Activated CD4-positive, alpha-beta T cell treated with anti-CD3 and anti-CD28 coated beads, Interleukin-2, amount 50 U/mL, for 4 hours (primary cell): ENCODE measurements around the gene ZNF644.
"Not testable (repeated sequence)": the region's sequence is repeated elsewhere in the genome, so short reads cannot be mapped to it uniquely, and the experiment has no call there.

Experiments
- DNase-seq, 2 experiments: peaks; one replicate each; pipeline ENCODE4 v3.0.0-alpha.2; 2020

Gene ZNF644

DNA sequence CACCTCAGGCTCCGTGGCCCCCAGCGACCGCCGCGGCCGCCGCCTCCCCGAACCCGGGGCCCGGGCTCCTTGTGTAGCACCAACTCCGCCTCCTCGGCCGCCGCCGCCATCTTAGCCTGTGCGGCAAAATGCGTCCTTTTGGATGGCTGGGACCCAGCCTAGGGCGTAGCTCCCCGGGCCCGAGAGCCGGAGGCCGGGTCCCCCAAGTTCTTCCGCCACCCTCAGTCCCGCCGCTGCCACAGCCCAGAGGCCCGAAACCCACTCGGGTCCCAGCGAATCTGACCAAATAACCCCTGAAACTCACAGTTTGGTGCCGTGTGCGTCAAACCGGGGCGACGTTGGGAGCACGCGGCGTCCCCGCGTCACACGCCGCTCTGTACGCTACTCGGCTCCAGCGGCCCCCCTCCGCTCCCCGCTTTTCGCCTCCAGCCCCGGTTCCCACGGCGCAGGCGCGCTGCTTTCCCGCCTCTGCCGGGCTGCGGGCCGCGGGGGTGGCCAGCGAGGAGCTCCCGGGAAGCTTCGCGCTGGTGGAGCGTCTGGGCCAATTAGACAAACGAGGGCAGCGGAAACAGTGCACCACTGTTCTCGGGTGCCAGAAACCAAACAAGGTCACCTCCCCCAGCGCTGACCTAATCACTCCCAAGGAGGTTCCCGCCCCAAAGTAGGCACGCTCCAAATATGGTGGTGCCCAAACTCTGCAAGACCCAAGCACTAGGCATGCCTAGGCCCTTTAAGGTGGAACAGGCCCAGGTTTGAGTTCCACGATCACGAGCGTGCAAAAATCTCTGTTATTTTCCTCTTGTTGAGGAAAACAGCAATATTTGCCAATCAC is at the start of gene ZNF644:
TSS of gene ZNF644 (minus strand) at position 350 of the 832 bp plus-strand sequence. CDS start 39,682 bp downstream, outside the sequence.
- peak; percentile 87 for DNase-seq

DNA sequence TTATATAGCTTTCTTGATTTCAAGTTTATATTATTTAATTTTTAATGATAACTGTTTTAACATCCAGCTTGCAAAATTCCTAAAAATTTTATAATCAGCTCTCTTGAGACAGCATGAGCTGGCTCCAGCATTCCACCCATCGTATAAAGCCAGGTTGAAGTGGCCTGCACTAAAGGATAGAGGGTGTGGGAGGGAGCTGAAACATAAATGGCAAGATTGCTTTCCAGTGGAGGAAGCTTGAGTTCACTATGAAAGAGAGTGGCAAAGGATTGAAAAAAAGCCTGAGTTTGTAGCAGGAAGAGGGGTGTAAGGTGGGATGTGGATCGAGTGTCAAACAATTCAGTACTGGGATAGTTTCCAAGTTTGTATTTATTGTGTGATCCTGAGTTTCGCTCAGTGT is 48.5 kb upstream of the ZNF644 start:
- DNase-seq, result no peak

DNA sequence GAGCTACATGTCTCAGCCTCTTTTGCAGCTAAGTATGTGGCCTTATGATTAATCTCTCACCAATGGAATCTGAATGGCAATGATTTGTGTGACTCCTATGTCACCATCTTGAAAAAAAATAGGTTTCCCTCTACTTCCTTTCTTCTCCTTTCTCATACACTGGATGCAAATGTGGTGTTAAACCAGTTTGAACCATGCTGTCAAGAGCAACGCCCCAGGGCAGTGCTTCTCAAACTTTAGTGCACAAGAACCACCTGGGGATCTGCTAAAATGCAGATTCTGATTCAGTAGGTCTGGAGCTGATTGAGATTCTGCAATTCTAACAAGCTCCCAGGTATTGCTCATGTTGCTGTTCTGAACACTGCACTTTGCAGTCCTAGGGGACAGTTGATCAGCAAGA is 44.7 kb upstream of the ZNF644 start:
- no peak for DNase-seq

DNA sequence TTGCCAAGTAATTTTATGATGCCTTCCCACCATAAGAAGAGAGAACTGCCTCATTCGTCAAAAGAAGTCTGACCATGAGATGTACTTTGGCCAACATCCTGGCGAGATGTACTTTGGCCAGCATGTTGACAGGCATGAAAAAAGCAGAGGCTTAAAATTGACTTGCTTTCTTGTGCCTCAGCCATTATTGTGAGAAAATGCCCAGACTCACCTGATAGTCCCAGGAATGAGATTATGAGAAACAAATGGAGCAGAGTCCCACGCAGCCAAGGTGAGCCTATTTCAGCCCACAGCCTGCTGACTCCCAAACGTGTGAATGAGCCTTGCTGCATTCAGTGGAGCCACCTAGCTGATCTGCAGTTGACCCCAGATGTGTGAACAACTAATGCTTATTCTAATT is 43.5 kb upstream of the ZNF644 start:
- no peak for DNase-seq

DNA sequence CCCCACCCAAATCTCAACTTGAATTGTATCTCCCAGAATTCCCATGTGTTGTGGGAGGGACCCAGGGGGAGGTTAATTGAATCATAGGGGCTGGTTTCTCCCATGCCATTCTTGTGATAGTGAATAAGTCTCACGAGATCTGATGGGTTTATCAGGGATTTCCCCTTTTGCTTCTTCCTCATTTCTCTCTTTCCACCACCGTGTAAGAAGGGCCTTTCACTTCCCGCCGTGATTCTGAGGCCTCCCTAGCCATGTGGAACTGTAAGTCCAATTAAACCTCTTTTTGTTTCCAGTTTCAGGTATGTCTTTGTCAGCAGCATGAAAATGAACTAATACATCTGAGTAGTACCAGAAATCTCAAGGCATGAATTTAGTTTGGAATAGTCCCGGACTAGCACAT is 41.6 kb upstream of the ZNF644 start:
- not testable (repeated sequence) for DNase-seq

DNA sequence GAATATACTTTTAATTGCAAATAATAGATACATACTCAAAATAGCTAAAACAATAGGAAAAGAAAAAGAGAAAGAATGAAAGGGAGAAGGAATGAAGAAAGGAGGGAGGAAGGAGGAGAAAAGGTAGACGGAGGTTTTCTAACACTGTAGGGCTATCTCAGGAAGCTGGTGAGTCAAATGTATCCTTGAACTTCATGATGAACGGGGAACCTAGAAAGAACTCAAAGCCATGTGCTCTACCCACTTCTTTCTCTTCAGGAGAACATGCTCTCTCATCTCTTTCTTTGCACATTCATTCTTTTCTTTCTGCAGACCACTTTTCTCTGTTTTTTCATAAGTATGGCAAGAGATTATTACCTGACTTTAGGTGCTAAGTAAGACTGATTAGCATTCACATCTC is 37.3 kb upstream of the ZNF644 start:
- DNase-seq, result no peak

DNA sequence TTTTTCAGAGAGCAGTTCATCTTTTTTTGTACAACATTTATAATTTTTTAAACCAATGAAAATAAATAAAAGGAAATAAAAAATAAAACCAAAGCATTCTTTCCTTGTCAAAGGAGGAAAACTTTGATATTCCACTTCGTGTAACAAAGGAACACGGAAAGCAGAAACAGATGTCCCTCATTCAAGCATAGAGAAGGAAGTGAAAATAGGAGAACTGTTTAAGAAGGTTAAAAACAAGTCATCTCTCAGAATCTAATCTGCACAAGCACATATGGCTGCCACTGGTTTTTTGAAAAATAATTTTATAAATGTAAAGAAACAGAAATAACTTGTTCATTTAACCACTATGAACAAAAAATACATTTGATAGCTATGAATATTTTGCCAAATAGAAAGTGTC is 35.9 kb upstream of the ZNF644 start:
- no peak for DNase-seq

DNA sequence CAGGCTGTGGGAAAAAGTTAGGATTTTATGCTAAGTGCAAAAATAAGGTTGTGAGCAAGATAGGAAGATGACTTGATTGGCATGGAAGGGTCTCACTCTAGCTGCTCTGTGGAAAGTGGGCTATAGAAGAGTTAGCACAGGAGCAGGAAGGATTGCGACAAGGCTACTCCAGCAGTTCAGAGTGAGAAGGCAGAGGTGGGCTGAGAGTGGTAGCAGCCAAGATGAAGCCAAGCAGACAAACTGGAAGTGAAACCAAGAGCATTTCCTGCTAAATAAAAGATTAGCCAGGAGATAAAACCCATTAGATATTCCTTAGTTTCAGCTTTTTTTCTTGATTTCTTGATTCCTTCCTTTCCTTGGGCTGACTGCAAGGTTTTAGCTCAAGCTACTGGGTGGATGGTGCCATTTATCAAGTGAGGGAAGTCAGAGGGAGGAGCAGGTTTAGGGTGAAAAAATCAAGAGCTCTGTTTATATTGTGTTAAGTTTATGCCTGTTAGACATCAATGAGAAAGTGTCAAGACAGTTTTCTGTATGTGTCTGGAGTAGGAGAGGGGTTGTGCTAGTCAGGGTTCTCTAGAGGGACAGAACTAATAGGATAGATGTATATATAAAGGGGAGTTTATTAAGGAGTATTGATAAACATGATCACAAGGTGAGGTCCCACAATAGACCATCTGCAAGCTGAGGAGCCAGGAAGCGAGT is 33.1 kb upstream of the ZNF644 start:
- DNase-seq, result no peak

DNA sequence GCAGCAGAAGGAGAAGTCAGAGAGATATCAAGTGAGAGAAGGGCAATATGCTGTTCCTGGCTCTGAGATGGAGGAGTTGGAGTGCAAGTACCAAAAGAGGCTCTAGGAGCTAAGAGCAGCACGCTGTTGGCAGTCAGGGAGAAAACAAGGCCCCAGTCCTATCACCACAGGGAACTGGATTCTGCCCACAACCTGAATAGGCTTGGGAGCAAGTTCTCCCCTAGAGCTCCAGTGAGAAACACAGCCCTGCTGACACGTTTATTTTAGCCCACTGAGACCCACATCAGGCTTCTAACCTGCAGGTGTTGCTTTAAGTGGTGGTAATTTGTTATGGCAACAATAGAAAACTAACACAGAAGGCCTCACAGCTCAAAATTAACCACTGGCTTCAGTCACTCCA is 31.8 kb upstream of the ZNF644 start:
- no peak for DNase-seq

DNA sequence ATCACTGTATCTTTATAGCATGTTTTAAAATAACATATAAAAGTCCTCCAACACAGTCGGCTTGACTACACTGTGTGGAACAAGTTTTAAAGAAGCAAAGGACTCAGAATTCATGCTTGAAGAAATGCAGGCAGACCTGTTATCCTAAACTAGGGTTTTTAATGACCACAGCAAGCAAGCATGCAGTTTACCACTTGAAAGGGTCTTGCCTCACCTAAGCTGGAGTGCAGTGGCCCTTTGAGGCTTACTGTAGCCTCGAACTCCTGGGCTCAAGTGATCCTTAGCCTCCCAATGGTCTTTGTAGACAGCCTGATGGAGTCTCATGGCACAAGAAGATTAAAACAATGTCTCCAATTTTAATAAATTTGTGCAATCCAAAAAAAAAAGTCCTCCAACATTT is 27.7 kb upstream of the ZNF644 start:
- DNase-seq, result not testable (repeated sequence)

DNA sequence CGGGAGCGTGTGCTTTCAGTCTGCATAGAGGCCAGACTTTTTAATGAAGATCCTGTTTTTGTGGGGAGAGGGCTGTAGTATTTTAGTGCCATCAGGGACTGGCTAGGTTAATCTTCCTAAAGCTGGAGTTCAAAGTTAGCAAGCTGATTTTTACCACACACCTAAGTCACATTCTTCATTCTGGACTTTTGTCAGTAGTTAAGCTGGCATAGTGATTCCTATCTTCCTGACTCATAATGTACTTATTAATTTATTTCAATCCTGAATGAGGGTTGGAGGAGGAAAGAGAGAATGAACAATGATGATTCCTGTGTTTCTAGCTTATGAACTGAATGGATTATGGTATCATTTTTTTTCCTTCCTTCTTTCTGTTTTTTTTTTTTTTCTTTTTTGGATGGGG is 24.9 kb upstream of the ZNF644 start:
- DNase-seq, result no peak

DNA sequence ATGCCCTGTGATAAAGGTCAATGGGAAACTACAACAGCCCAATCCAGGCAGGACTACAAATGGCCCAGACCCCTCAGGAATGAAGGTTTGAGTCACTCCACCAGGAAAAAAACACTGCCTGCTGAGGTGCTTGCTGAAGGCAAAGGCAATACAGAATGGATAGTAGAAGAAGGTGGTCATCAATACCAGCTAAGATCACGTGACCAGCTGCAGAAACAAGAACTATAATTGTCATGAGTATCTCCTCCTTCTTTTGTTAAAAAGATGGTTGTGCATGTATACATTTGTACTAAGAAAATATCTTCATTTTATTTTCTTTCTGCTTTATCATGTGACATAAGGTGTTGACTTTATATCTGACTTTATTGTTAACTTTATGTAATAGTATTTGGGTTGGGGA is 23.4 kb upstream of the ZNF644 start:
- DNase-seq, result no peak

DNA sequence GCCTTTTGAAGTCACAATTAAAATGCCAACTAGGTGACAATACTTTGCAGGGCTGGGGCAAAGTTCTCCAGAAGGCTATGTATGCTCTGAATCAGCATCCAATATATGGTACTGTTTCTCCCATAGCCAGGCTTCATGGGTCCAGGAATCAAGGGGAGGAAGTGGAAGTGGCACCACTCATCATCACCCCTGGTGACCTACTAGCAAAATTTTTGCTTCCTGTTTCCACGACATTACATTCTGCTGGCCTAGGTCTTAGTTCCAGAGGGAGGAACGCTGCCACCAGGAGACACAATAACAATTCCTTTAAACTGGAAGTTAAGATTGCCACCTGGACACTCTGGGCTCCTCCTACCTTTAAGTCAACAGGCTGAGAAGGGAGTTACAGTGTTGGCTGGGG is 22.9 kb upstream of the ZNF644 start:
- not testable (repeated sequence) for DNase-seq

DNA sequence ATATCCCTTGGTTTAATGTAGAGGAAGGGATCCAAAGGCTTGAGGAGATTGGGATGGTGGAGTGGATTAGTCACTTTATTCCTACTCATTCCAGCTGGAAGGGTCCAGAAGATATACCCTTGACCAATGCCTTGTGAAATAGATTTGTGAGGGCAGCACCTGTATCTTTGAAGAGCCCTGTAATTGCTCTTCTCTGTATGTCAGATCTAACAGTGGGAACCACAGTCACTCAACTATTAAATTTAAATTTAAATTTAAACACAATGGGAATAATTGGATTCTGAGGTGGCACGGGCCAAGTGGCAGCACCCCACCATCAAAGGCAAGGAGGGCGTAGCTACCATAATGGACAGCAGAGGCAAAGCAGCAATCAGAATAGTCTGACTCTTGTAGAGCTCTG is 20.5 kb upstream of the ZNF644 start:
- DNase-seq, result not testable (repeated sequence)

DNA sequence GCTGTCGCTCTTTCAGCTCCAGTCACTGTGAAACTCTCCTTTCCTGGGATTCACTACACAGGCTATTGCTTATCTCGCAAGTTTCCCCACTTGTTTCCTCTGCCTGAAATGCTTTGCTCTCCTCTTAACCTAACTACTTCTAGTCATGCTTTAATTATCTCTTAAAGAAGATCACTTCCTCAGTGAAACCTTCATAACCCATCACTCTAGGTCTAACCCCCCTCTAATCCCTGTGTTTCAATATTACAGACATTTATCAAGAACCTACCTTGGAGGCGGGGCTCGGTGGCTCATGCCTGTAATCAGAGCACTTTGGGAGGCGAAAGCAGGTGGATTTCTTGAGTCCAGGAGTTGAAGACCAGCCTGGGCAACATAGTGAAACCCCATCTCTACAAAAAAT is 16.7 kb upstream of the ZNF644 start:
- DNase-seq, result no peak

DNA sequence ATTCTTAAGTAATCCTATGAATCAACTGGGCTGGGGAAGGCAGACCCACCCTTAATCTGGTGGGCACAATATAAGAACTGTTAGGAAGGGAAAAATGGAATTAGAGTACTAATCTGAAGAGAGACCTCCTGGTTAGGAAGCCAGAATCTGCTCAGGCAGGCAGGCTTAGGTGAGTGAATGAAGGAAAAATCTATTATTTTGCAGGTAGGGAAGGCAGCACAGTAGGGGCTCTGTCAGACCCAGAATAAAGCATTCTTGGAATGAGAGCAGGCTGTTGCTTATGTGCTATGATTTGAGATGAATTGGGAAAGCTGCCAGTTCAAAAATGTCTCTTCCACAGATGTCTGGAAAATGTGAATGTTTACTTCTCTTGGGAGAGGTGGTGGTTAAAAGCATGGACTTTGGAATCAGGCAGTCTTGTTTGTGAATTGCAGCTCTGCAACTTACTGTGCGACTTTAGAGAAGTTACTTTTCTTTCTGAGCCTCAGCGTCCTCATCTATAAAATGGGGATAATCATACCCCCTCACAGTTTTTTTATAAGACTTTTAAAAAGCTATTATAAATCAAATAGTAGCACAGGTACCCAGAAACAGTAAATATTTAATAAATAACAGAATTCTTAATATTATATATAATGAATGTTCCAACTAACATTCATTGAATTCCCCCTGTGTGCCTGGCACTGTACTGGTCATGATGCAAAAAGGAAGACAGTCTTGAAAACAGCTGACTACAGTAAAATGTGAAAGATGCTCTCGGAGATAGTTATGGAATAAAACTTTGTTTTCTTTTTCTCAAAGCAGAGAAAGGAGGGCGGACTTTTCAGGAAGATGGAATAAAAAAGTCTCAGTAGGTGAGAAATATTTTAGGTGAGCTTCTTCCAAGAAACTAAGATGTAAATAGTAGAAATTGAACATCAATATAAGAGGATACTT is 15.3 kb upstream of the ZNF644 start:
- DNase-seq, result no peak

DNA sequence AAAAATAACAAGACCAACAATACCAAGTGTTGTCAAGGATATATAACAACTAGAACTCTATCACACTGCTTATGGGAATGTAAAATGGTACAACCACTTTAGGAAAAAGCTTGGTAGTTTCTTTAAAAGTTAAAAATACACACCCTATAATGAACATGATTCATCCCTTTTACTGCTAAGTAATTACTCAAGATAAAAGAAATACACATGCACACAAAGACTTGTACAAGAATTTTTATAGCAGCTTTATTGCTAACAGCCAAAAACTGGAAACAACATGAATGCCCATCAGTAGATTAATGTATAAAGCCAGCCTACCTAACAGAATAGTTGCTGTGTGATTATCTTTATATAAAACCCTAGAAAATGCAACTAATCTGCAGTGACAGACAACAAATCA is 10.5 kb upstream of the ZNF644 start:
- no peak for DNase-seq

DNA sequence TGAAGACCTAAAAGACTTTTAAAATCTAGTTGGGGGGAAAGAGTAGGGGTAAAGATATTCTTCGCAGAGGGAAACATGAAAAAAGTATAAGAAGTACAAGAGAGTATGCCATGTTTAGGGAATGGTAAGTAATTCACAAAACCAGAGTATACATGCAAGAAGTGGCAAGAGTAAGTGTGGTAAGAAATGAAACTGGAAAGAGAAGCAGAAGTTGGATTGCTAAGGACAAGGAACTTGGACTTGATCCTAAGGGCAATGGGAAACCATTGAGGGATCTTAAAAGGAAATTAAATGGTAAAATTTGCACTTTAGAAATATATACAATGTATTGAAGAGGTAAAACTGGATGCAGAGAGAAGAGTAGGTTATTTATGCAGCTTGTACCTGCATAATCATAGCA is 9.2 kb upstream of the ZNF644 start:
- DNase-seq, result no peak

DNA sequence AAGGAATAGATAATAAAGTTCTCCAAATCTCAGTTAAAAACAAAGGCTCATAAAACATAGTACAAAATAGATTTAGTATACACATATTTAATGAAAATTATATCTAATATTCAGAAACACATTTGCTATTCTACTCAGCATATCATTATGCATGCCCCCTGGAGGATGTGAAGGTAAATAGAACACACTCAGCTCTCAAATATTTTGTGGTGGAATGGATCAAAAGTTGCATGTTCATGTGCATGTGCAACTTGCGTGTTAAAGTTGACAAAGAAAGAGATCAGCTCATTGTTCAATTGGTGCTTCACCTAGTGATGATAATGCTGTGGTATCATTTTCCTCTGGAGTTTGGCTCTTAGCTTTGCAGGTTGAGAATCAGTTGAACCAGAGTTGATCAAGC is 4.9 kb upstream of the ZNF644 start:
- no peak for DNase-seq

DNA sequence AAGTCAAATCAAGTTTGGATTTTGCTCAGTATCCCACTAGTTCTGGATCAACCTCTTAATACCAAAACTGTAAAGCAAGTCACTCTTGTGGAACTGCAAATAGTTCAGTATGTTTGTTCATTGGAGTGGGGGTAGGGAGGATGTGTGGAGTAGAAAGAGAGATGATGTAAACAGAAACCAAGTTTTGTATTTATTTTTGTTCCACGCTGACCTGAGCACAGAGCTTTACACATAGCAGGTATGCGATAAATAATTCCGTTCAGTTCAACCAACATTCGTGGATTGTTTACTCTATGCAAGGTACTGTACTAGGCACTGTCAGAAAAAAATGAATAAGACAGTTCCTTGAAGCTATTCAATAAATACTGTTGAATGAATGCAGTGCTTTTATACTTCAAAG is 4.5 kb upstream of the ZNF644 start:
- no peak for DNase-seq

DNA sequence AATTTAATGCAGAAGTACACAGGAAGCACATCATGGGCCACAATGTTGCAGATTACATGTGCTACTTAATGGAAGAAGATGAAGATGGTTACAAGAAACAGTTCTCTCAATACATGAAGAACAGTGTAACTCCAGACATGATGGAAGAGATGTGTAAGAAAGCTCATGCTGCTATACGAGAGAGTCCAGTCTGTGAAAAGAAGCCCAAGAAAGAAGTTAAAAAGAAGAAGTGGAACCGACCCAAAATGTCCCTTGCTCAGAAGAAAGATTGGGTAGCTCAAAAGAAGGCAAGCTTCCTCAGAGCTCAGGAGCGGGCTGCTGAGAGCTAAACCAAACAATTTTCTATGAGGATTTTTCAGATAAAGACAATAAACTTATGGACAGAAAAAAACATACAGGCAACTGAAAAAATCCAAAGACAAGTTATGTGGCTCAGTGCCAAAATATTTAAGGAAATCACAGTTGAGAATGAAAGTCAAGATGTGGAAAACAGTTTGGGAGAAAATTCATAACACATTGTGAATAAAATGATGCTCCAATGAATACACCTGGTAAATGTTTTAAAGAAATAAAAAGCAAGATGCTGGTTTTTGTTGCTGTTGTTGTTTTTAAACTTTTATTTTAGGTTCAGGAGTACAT is 2.8 kb upstream of the ZNF644 start:
- no peak for DNase-seq

DNA sequence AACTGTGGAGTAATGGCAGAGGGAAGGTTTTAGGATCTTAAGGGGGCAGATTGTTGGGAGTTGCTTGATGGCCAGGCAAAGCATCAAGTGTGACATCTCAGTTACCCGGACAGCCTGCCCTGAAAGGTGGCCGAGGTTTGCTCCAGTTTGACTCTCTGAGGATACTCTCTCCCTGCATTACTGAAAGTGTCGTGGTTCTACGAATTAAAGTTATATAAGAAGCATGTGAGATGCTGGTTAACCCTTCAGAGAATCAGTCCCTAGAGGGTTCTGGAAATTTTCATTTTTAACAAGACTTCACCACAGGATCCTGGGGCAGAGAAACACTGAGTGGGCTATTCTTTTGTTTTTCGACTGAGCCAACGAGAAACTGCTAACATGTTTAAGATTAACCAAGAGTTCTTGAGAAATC is 689 bp upstream of the ZNF644 start:
- DNase-seq, result no peak
